ENCODE measurements around the gene ALK.

The ALK gene

DNA sequence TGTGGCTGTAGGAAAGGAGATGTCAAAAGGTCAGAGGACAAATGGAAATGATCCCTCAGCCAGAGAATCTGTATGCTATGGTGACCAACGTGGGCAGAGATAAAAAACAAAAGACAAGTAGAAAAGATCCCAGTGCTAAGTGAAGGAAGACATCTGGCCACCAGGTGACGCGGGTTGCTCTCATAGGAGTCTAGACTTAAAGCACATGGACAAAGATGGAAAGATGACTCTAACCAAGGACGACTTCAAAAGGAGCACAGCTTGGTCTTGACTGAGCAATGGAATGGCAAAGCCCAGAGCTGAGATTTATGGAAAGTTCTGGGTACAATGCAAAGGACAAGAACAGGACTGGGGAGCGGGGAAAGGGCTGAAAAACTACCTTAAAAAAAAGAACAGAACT, 709.4 kb downstream of the ALK start:
- DNase-seq, result no peak

DNA sequence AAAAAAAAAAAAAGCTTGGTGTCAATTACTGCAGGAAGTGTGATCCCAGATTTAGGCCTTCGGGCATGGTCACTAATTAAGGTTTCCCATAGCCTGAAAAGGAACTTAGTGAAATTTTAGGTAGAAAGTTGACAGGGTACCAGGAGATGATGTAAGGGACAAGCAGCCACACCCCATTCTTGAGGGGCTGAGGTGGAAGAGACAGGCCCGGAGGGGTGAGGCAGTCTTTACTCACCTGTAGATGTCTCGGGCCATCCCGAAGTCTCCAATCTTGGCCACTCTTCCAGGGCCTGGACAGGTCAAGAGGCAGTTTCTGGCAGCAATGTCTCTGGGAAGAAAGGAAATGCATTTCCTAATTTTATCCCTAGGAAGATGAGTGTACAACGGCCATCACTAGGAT, 711.8 kb downstream of the ALK start:
- DNase-seq, result no peak

DNA sequence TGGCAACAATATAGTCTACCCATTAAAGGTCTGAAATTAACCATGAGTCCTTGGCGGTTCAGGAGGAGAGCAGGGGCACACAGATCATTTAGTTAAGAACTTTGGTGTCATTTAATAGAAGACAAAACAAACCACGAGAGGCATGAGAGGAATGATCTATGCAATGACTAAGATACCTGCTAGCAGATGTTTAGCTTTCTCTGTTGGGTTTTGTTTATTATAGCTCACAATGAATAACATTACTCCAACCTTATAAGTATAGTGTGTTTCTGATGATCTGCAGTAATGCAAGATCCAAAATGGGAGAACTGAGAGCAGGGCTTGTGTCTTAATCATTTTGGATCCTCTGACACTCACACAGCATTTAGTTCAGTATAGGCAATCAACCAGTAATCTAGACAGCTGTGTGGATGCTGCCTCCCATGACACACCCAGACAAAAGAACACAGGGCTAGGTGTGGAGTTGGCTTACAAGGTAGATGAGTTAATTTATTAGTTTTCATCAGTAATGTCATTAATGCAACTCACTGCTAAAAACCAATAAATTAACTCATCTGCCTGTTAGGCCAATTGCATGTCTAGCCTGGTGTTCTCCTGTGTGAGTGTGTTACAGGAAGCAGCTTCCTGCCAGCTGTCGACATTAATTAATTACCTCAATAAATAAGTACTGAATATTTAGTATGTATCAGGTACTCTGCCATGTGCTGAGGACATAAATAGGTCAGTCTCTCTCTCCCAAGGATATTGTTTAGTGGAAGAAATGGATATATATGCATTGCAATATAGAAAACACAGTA, 713.8 kb downstream of the ALK start:
- DNase-seq, result no peak

DNA sequence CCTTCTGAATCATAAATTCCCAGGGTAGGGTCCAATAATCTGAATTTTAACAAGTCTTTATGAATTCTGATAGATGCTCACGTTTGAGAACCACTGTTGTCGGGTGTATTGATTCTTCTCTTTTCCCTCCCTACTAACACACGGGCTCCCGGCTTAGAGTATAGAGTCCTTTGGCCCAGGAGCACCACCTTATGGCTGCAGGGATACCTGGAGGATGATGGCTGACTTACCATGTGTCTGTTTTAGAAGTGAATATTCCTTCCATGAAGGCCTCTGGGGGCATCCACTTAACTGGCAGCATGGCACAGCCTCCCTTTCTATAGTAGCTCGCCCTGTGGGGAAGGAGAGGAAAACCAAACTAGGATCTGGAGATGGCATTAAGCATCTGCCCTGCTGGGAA, 714.4 kb downstream of the ALK start:
- no peak for DNase-seq

DNA sequence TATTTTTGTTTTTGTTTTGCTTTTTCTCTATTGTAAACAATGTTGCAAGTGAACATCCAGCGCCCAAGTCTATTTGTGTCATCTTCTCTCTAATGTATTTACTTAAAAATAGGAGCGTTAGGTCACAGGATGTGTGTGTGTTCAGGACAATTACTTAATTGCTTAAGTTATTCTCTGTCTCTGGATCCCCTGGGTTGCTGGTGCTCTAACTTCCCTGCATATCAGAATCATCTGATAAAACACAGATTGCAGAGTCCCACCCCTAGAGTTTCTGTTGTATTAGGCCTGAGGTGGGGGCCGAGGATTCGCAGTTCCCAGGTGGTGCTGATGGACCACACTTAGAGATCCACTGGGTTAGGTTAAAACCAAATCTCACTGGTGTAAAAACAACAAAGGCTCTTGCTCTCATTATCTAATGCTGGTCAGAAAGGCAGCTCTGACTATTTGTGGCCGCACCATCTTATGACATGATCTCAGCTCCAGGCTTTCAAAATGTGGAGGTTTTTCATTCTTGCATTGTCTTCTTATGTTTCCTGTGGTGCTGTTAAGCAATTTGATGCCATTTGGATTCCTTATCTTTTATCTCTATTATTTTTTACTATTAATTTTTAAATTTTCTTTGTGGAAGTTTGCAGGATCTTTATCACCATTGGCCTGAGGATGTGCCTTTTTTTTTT, 718.4 kb downstream of the ALK start:
- no peak for DNase-seq

DNA sequence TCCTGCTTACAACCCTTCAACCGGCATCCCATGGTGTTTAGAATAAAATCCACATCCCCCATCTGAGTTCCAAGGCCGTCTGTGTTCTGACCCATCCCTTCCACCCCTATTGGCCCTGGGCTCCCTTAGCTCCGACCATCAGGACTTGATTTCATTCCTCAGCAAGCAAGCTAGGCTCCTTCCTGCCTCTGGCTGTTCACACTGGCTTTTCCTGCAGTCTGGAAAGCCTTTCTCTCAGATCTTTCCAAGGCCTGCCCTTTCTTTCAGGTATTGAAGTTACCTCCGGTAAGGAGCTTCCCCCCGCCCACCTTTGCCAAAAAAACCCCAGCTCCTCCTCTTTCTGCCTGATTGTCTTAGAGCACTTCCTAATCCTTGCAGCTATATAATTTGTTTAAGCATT, 719.4 kb downstream of the ALK start:
- no peak for DNase-seq

DNA sequence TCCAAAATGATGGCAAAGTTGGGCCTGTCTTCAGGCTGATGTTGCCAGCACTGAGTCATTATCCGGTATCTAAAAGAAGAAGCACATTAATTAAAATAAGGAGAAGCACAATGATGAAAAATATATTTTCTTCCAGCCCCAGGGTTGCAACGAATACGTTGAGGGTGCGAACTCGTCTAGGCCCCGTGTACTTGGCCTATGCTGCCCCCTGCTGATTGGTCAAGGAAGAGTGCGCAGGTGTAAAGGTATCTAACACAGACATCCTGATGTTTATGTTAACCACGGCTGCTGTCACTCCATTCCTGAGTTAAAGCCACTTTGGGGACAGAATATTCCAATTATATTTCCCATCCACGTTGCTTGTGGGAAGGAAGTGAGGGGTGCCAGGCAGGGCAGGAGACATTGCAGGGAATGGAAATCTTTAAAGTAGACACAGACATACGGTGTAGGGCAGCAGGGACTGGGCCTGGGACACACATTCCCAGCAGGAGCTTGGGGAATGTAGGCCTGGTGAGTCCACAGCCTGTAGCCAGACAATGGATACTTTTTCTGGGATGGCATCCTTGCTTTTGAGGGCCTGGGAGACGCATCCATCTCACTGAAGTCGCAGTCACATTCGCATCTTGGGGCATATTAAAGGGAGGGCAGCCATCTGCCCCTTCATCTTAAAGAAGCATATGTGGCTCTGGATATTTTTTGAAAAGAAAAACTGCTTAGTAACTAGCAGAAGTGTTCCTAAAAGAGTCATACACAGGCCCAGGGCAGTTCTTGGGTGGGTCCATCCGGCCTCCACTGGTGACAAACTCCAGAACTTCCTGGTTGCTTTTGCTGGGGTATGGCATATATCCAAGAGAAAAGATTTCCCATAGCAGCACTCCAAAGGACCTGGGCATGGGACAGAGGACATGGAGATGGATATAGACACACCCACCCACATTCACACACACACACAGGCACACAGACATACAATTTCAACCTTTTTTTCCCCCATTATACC, 724.3 kb downstream of the ALK start:
- DNase-seq, result peak; percentile 68 to 72

DNA sequence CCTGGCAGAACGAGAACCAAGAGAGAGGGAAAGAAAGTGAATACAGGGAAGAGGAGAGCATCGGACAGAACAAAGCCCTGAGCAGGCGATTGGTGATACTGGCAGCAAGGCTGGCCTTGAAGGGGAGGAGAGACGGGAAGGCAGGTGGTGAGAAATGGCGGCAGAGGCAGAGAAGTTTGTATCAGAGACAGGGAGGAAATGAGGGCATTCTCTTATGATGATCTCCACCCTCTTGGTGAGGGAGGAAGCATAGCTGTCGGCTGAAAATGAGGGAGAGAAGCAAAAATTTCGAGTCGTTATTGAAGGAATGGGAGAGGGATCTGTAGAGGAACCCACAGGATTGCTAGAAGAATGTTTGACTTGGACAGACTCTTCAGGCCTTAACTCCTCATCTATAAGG, 725.6 kb downstream of the ALK start:
- DNase-seq, result no peak

DNA sequence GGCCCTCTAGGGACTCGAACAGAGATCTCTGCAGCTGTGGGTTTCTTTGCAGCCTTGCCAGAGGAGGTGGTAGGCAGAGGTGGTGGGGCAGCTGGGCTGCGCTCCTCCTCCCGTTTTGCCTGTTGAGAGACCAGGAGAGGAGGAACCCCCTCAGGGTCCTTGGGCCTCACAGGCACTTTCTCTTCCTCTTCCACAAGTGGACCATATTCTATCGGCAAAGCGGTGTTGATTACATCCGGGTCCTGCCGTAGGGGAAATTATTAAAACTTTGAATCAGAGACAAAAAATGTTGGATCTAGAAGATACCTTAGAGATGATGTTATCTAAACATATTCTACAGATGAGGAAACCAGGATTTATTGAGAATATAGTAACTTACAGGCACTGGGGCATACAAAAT, 727.7 kb downstream of the ALK start:
- DNase-seq, result no peak

DNA sequence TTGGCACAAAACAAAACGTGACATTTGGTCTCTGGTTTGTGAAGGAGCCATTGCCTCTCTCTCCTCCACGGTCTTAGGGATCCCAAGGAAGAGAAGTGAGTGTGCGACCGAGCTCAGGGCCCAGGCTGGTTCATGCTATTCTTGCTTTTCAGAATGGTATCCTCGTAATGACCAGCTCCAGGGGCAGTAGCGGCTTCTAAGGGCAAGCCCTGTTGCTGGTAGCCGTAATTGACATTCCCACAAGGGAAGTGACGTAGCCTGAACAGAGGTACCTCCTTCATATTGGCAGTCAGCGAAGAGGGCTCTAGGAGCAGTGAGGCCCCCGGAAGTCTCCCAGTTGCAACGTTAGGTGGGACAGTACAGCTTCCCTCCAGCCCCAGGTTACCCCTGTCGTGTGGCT, 728.3 kb downstream of the ALK start:
- DNase-seq, result no peak

DNA sequence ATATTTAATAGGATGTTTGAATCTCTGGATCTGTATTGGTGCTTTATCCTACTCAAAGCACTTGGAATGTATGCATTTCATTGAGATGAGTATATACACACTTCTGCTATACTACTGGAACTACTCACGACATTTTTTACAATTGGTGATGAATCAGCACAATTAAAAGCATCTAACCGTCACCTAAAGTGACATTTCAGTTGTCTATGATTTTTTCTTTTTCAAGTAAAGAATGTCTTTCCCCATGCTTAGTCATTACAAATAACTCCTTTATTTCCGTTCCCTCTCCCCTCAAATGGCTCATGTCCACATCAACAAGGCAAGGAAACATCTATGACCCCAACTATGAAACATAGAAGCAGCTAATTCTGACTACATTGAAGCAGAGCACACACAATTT, 728.9 kb downstream of the ALK start:
- DNase-seq, result no peak

DNA sequence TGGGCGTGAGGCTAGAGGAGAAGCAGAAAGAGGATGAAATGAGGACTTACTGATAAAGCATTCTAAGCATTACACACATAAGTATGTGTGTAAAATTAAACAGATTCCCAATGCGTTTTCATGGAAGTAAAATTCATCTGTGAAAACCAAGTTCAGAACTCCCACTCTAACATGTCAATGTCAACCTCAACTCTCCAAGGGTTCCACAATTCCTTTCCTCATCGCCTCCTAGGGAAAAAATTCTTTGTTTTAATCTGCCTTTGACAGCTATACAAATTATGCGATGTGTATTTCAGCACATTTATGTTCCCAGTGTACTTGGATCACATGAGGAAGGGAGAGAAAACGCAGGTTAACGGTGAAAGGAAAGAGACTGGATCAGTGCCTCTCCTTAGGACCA, 729.6 kb downstream of the ALK start:
- DNase-seq, result no peak

DNA sequence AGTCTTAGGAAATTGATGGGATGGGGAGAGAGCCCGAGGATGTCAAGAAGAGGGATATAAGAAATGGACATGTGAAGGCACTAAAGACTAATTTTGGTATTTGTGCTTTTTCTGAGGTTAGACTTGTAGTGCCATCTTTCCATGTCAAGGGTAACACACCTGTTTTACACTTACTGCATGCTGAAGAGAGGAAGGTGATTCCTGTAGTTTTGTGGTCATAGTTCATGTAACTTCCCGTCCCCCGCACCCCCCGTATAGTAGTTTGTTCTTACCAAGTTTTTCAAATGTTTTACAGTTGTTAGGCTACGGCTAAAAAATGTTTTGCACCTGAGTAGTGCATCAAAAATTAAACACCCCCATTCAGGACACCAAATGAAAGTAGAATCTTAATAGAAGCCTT, 732.3 kb downstream of the ALK start:
- DNase-seq, result no peak

DNA sequence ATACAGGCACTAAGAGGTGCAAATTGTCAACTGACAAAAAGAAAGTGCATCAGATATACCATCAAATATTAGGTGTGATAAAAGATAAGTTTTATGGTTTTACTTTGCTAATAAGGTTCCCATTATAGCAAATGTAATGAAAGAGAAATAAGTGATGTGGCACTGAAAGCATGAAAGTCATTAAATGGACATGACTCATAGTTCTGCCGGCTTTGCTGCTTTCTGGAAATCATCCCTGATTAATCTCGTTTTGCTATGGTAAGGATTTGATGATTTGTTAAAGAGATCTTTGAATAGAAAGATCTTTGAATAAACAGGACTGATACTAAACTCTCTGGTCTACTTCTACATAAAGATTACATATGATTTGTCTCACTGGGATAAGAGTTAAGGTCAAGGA, 733.5 kb downstream of the ALK start:
- DNase-seq, result no peak

DNA sequence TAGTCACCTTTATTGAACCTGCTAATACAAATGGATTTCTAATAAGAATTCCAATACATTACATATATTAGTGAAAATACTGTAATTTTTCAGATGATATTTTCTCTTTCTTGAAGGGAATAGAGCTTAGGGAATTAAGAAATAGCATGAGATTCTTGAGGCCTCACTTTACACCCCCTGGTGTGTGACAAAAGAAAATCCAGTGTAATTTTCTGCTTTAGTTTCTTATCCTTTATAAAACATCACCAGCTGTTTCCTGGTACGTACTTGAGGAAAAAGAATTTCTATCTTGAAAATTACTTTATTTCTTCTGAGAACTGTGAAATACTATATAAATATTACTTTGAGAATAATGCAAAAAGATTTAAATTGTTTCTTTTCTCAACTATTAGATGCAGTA, 734.6 kb downstream of the ALK start:
- no peak for DNase-seq

DNA sequence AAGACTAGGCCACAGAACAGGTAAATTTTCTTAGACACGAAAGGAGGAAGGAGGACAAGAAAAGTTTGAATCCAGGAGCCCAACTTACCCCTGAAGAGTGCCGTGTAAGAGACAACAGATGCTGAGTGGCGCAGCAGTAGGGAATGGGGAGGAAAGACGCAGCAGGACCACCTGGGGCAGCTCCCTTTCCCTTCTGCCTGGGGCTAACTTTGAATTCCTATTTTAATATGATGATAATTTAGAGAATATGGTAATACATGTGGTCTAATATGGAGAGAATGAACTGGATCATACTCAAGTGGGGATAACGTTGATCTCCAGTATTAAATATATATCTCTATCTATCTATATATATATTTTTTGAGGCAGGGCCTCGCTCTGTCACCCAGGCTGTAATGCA, 736.9 kb downstream of the ALK start:
- DNase-seq, result no peak

DNA sequence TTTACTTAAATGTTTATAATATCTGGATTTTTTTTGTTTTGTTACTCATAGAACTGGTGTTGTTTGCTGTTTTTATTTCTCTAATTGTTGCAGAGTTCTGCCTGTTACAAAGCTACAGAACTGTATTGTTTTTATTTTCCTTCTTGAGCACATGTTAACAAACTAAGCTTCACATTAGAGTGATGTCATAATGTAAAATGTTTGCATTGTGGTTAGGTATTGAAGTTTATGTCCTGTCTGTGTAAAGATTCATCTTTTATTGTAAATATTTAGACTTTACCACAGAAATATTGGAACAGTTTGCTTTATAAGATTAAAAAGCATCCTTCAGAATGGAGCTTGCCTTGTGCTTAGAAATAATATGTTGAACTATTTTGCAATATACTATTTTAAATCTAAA, 738.5 kb downstream of the ALK start:
- DNase-seq, result no peak

DNA sequence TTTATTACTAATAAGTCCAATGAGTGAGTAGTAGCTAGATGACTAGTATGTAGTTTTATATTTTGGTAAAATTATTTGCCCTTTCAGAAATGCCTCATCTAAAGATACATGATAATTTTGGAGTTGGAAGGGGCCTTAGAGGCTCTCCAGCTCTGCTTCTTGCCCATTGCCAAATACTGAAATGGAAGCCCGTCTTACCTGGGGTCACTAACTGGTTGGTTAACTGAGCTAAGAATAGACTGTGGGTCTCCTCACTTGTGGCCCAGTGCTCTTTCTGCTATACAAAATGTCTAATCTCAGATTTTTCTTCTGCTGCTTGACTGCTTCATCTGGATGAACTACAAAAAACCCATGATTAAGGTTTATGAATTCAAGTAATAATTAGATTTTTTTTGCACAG, 739.1 kb downstream of the ALK start:
- no peak for DNase-seq

DNA sequence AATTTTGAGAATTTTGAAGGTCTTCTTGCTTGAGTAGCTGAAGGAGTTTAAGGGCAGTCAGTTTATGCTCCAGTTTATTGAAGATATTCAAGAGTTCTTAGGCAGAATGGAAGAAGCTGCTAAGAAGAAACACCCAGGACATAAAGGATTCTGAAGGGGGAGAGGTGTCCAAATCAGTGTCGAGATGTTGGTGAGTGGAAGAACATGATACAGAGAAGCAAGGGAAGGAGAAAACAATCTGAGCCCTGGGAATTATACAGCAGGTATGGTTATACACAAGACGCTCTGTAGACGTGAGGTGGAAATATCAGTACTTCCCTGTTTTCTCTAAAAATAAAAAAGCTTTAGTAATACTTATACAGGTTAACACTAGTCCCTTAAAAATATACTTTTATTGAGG, 746.0 kb downstream of the ALK start:
- DNase-seq, result no peak

DNA sequence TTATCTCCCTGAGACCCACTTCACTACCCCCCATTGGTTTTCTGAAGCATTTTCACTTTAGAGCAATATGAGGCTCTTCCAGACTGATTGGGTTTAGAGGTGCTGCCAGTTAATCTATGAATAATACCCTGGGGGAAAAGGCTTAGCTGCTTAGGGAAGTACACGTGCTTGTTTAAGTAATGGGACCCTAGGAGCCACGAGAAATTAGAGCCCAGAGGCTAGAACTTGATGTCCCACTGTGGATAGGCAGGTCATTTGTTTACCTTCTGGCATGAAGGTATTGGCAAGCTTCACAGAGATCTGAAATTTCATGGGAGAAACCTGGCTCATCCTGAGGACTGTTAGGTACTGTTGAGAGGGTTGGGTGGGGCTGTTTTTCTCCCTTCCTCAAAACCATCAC, 746.4 kb downstream of the ALK start:
- no peak for DNase-seq

DNA sequence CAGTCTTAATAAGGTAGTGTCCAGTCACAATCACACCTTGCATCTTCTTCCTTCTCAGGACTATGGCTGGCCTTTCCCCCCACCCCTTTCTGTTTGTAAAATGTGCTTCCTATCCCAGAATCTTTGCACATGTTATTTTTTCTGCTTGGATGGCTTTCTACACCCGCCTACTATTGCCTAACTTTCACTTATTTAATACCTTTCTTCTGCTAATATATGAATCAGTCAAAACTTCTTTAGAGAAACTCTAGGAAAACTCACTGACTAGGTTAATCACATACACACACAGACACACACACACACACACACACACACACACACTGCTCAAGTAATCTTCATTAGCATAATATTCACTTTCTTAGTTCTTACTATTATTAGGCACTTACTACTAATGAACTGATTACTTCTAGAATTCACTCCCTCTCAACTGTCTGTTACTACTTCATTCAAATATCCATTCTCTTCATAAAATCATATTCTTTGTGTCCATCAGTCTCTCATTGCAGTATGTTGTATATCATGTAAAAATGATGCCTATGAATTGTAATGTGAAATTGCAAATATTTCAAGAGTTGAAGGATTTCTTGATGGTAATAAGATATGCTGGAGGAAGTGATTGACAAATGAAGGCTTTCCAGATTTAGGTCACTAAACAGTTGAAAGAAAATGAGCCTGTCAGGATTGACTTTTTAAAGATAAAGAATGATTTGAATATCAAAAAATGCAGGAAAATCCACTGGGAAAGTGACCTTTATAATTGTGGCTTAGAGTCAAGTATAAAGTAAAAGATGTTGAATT, 754.9 kb downstream of the ALK start:
- no peak for DNase-seq

DNA sequence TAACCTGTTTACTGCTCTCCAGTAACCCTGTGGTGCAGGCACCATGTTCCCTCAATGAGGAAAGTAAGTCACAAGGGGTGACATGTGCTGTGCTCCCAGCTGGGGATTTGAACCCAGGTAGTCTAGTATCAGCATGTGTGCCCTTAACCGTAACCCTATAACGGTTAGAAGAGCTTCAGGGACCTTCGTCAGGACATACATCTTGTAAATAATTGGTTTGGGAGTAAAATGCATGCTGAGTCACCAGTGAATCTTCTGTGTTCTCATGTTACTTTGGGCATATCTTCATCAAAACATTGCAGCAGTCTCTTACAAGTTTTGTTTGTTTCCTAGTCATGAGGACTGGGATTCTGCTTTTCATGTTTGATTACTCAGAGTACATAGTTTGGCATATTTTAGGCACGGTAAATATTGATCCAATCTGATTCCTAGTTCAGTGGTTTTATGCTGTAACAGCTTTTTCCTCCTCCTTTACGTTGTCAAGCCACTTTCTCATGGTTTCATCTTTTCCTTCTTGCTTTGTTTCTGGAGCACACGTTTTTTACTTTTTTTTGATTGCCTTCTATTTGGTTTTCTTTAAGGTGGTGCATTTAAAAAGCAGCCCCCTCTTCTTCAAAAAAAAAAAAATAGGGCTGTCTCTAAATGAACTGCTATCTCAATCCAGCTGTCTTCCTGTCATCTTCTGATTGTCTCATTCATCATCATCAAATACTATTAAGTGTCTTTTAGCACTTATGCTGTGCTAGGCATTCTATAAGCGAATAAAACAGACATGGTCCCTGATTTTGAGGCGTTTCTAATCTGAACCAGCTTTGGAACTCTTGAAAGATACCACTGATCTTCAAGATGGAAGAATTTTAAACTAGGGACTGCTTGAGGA, 755.8 kb downstream of the ALK start:
- no peak for DNase-seq
